ENCODE data around the gene ZNF638.

DNA sequence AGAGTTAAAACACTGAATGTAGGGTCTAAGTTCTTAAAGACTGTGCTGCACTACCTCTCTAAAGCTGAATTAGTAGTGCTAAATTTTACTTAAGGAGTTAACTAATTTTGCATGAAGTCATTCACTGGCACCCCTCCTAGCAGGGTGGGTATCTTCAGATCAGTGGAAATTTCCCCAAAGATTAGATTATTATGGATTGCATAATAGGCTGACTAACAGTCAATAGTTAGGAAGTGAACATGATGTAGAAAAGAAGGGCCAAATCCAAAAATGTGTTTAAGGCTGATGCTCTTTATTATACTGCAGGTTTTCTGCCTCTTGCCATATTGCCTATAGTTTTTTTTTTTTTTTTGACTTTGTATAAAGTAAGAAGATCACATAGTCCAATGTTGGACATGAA is 5.2 kb downstream of the ZNF638 start:
- TF ChIP-seq CREB1 (IDR thresholded peaks at IDR 0.05; ENCODE audit: low read depth) (no peak), YY1 (IDR thresholded peaks at IDR 0.05; ENCODE audit: low read depth) (no peak)
